H9 (cell line): Measurements from ENCODE around the gene LGALS9. TPM values are rescaled to one million over a fixed set of nuclear protein-coding genes. Genes with fewer than 3 reads are reported as not detected.

Experiments
- DNase-seq: peaks from one replicate; pipeline ENCODE4 v3.0.0-alpha.2; 2017
- H2AFZ ChIP-seq: one replicate; pipeline ENCODE4 v1.6.1; 2013; ENCODE audit warnings: mild to moderate bottlenecking, low read length, control low read depth, moderate library complexity
- H2AK5ac ChIP-seq: 2 replicates; pipeline ENCODE4 v1.6.1; 2013; ENCODE audit warnings: low read length, control low read depth, mixed read lengths; ENCODE audit not compliant: insufficient read length
- H2BK120ac ChIP-seq: one replicate; pipeline ENCODE4 v1.6.1; 2013; ENCODE audit warnings: low read depth, mild to moderate bottlenecking, low read length, control low read depth, inconsistent platforms; ENCODE audit not compliant: poor library complexity, severe bottlenecking
- H2BK12ac ChIP-seq: 2 replicates; pipeline ENCODE4 v1.6.1; 2013; ENCODE audit warnings: low read length, control low read depth, mixed read lengths, low read depth; ENCODE audit not compliant: insufficient read length
- H2BK15ac ChIP-seq: 2 replicates; pipeline ENCODE4 v1.6.1; 2013; ENCODE audit warnings: low read depth, low read length, control low read depth
- H2BK20ac ChIP-seq: one replicate; pipeline ENCODE4 v1.6.1; 2013; ENCODE audit warnings: low read depth, mild to moderate bottlenecking, low read length, control low read depth, inconsistent platforms; ENCODE audit not compliant: poor library complexity, severe bottlenecking
- H2BK5ac ChIP-seq: 2 replicates; pipeline ENCODE4 v1.6.1; 2013; ENCODE audit warnings: low read length, control low read depth, mixed read lengths; ENCODE audit not compliant: insufficient read length
- H3K14ac ChIP-seq: 2 replicates; pipeline ENCODE4 v1.6.1; 2013; ENCODE audit warnings: low read length, control low read depth; ENCODE audit not compliant: insufficient read depth
- H3K18ac ChIP-seq: 2 replicates; pipeline ENCODE4 v1.6.1; 2013; ENCODE audit warnings: low read depth, mild to moderate bottlenecking, mixed read lengths, low read length, control low read depth; ENCODE audit not compliant: insufficient read length
- H3K23ac ChIP-seq: 2 replicates; pipeline ENCODE4 v1.6.1; 2013; ENCODE audit warnings: low read length, control low read depth, mixed read lengths, low read depth; ENCODE audit not compliant: insufficient read length
- H3K23me2 ChIP-seq: 2 replicates; pipeline ENCODE4 v1.6.1; 2013; ENCODE audit warnings: low read depth, mild to moderate bottlenecking, mixed read lengths, low read length, control low read depth; ENCODE audit not compliant: insufficient read length, poor library complexity, severe bottlenecking
- H3K27ac ChIP-seq: 2 replicates; pipeline ENCODE4 v1.5.1; 2013; ENCODE audit warnings: low read length, control low read depth, mixed read lengths, low read depth; ENCODE audit not compliant: insufficient read length
- H3K27me3 ChIP-seq: 2 replicates; pipeline ENCODE4 v1.6.1; 2013; ENCODE audit warnings: low read length, control low read depth, inconsistent platforms; ENCODE audit not compliant: insufficient read depth
- H3K4ac ChIP-seq: 2 replicates; pipeline ENCODE4 v1.6.1; 2013; ENCODE audit warnings: low read depth, mild to moderate bottlenecking, control low read depth, inconsistent platforms, low read length, moderate library complexity
- H3K4me1 ChIP-seq: 2 replicates; pipeline ENCODE4 v1.6.1; 2013; ENCODE audit warnings: low read length, control low read depth, inconsistent platforms; ENCODE audit not compliant: insufficient read depth
- H3K4me2 ChIP-seq: 2 replicates; pipeline ENCODE4 v1.6.1; 2013; ENCODE audit warnings: low read length, control low read depth, mixed read lengths; ENCODE audit not compliant: insufficient read length, insufficient read depth
- H3K56ac ChIP-seq: 2 replicates; pipeline ENCODE4 v1.6.1; 2013; ENCODE audit warnings: low read depth, mild to moderate bottlenecking, mixed read lengths, low read length, control low read depth; ENCODE audit not compliant: insufficient read length
- H3K79me1 ChIP-seq: 2 replicates; pipeline ENCODE4 v1.6.1; 2013; ENCODE audit warnings: low read depth, mild to moderate bottlenecking, moderate library complexity, low read length, control low read depth, inconsistent platforms; ENCODE audit not compliant: insufficient read depth, poor library complexity, severe bottlenecking
- H3K79me2 ChIP-seq: 2 replicates; pipeline ENCODE4 v1.6.1; 2013; ENCODE audit warnings: low read length, control low read depth, inconsistent platforms; ENCODE audit not compliant: insufficient read depth
- H3K9ac ChIP-seq: 2 replicates; pipeline ENCODE4 v1.6.1; 2013; ENCODE audit warnings: low read length, control low read depth, mixed read lengths; ENCODE audit not compliant: insufficient read length; ENCODE audit errors: extremely low read depth
- H3K9me3 ChIP-seq: one replicate; pipeline ENCODE4 v1.6.1; 2013; ENCODE audit warnings: low read depth, low read length, inconsistent platforms; ENCODE audit not compliant: control insufficient read depth
- H3T11ph ChIP-seq: one replicate; pipeline ENCODE4 v1.6.1; 2013; ENCODE audit warnings: mild to moderate bottlenecking, low read length, control low read depth, inconsistent platforms
- H4K20me1 ChIP-seq: one replicate; pipeline ENCODE4 v1.6.1; 2013; ENCODE audit not compliant: control insufficient read depth, insufficient read length, insufficient read depth
- H4K5ac ChIP-seq: 2 replicates; pipeline ENCODE4 v1.6.1; 2013; ENCODE audit warnings: low read depth, mild to moderate bottlenecking, mixed read lengths, low read length, control low read depth; ENCODE audit not compliant: insufficient read length
- H4K8ac ChIP-seq: replicated peaks from 2 replicates; pipeline ENCODE4 v1.6.1; 2013; ENCODE audit warnings: low read length, control low read depth, mixed read lengths, low read depth; ENCODE audit not compliant: insufficient read length
- H4K91ac ChIP-seq: 2 replicates; pipeline ENCODE4 v1.6.1; 2013; ENCODE audit warnings: low read depth, mild to moderate bottlenecking, moderate library complexity, mixed read lengths, low read length, control low read depth; ENCODE audit not compliant: insufficient read length
- H3K27ac Mint-ChIP-seq, 3 experiments: 2 replicates in 2 of 3; 3 replicates in 1 of 3; pipeline ENCODE4 v1.8.0; 2020 to 2021; ENCODE audit warnings: mixed read lengths in 3 of 3, mild to moderate bottlenecking in 1 of 3, moderate library complexity in 1 of 3
- H3K27me3 Mint-ChIP-seq: 2 replicates; pipeline ENCODE4 v1.8.0; 2021; ENCODE audit warnings: low read depth, mild to moderate bottlenecking, moderate library complexity, mixed read lengths
- H3K36me3 Mint-ChIP-seq, 3 experiments: 2 replicates in 2 of 3; 3 replicates in 1 of 3; pipeline ENCODE4 v1.8.0; 2020 to 2021; ENCODE audit warnings: low read depth in 3 of 3, mixed read lengths in 3 of 3; ENCODE audit not compliant: insufficient read depth in 1 of 3
- H3K4me1 Mint-ChIP-seq, 2 experiments: 2 replicates each; pipeline ENCODE4 v1.8.0; 2020; ENCODE audit warnings: mixed read lengths in 2 of 2
- H3K4me3 Mint-ChIP-seq, 2 experiments: 2 replicates in 1 of 2; 3 replicates in 1 of 2; pipeline ENCODE4 v1.8.0; 2020 to 2021; ENCODE audit warnings: mild to moderate bottlenecking in 2 of 2, mixed read lengths in 2 of 2, moderate library complexity in 1 of 2
- H3K9me3 Mint-ChIP-seq, 2 experiments: 2 replicates in 1 of 2; 3 replicates in 1 of 2; pipeline ENCODE4 v1.8.0; 2020; ENCODE audit warnings: mild to moderate bottlenecking in 2 of 2, mixed read lengths in 2 of 2, moderate library complexity in 1 of 2
- CTCF ChIP-seq: fragments of 200-600 bp; sonication (generic); conservative IDR thresholded peaks from 3 replicates; pipeline ENCODE4 v1.8.0; 2021; ENCODE audit warnings: antibody characterized with exemption, mild to moderate bottlenecking
- WGBS: extraction: QIAGEN DNeasy Blood & Tissue Kit; methylation state at CpG from one replicate; pipeline ENCODE4 v1.1.7; 2013; ENCODE audit warnings: missing lambda C conversion rate, low lambda C conversion rate, mixed read lengths; ENCODE audit not compliant: insufficient read length; ENCODE audit errors: extremely low coverage; 5-methylcytosine and 5-hydroxymethylcytosine counted together
- total RNA-seq: library from RNA; stranded (reverse); gene quantifications from 2 replicates; pipeline ENCODE4 v1.2.1, GENCODE V29; 2021

LGALS9 gene
- total RNA-seq, 1 experiment from 2014 or later, result 2.5 TPM

GRCh38 chr17:27646232-27646631, 15.2 kb downstream of the LGALS9 start:
- no CpG with 5 or more reads among the region's 13 CpGs for WGBS
- no peak overlapping the region for H3K27ac Mint-ChIP-seq

More at GRCh38 chr17:27646232-27646631, 15.2 kb downstream of the LGALS9 start:
- no peaks in the 10 kb centered on the region for H3K9me3 ChIP-seq
- H2BK120ac ChIP-seq, result no peak overlapping the region
- H3T11ph ChIP-seq, result no peak overlapping the region
- no peak overlapping the region for H3K27ac ChIP-seq
- no peak overlapping the region for H3K4me2 ChIP-seq
- no peak overlapping the region for H4K8ac ChIP-seq
- no peaks in the 10 kb centered on the region for H3K79me2 ChIP-seq
- no peak overlapping the region for H2BK12ac ChIP-seq
- no peak overlapping the region for H3K9ac ChIP-seq
- H3K4me1 ChIP-seq, result no peaks in the 10 kb centered on the region
- Mint-ChIP-seq H3K9me3 (no peaks in the 10 kb centered on the region), H3K4me1 (peaks cover 4 to 19% of the 10 kb centered on the region in 2 experiments; a peak in 3 of 4 replicates), H3K4me3 (no peak overlapping the region), H3K36me3 (no peaks in the 10 kb centered on the region; a peak in 2 of 7 replicates), H3K27me3 (no peaks in the 10 kb centered on the region; the same call in 1 of the 2 replicates)
- no peak overlapping the region for H2BK20ac ChIP-seq
- H2AFZ ChIP-seq, result no peak overlapping the region
- H3K18ac ChIP-seq, result no peak overlapping the region
- no peak overlapping the region for H3K23ac ChIP-seq
- H2BK5ac ChIP-seq, result no peak overlapping the region
- H3K79me1 ChIP-seq, result no peaks in the 10 kb centered on the region
- no peaks in the 10 kb centered on the region for H3K27me3 ChIP-seq
- H4K91ac ChIP-seq, result no peak overlapping the region
- no peak overlapping the region for H4K5ac ChIP-seq
- no peak for DNase-seq
- no peak overlapping the region for H3K4ac ChIP-seq
- no peak overlapping the region for H2AK5ac ChIP-seq
- H4K20me1 ChIP-seq, result no peaks in the 10 kb centered on the region
- no peak for TF ChIP-seq CTCF
- H3K23me2 ChIP-seq, result no peaks in the 10 kb centered on the region
- H2BK15ac ChIP-seq, result no peak overlapping the region
- H3K14ac ChIP-seq, result no peak overlapping the region
- no peak overlapping the region for H3K56ac ChIP-seq
